Upper lobe of left lung (tissue), 6 donors: ENCODE results near the gene SLC4A4. TPM values are rescaled to one million over a fixed set of nuclear protein-coding genes. Genes with fewer than 3 reads are reported as not detected.

Source experiments
- ATAC-seq, 2 donors: fragments of 200-7000 bp; cut with Tn5 transposase; one replicate each; pipeline ENCODE4 v1.9.1; 2022; ENCODE audit warnings: mild to moderate bottlenecking in 2 of 2, moderate library complexity in 2 of 2; ENCODE audit not compliant: low FRiP score in 2 of 2
- DNase-seq, 2 donors: peaks; one replicate each; pipeline ENCODE4 v3.0.0-alpha.2; 2019 to 2020
- H3K27ac ChIP-seq, 4 donors: fragments of 200-600 bp; sonication (generic); one replicate each; pipeline ENCODE4 v1.5.1; 2016 to 2019
- H3K27me3 ChIP-seq, 4 donors: fragments of 200-600 bp; sonication (generic); one replicate each; pipeline ENCODE4 v1.5.1; 2017 to 2019
- H3K36me3 ChIP-seq, 4 donors: fragments of 200-600 bp; sonication (generic); one replicate each; pipeline ENCODE4 v1.5.1; 2016 to 2019
- H3K4me1 ChIP-seq, 4 donors: fragments of 200-600 bp; sonication (generic); one replicate each; pipeline ENCODE4 v1.5.1; 2018 to 2019
- H3K4me3 ChIP-seq, 4 donors: fragments of 200-600 bp; sonication (generic); one replicate each; pipeline ENCODE4 v1.5.1; 2017 to 2019; ENCODE audit warnings: mild to moderate bottlenecking in 2 of 4, moderate library complexity in 1 of 4
- H3K9me3 ChIP-seq, 4 donors: fragments of 200-600 bp; sonication (generic); one replicate each; pipeline ENCODE4 v1.5.1; 2018 to 2019
- EP300 ChIP-seq, 4 donors: sonication (generic); formaldehyde crosslinking; IDR thresholded peaks; one replicate each; pipeline ENCODE4 v1.5.1; 2017; ENCODE audit warnings: antibody characterized with exemption in 4 of 4, control low read depth in 2 of 4
- POLR2A ChIP-seq, 4 donors: fragments of 450-650 bp; IDR thresholded peaks; one replicate each; pipeline ENCODE4 v1.5.1; 2016 to 2017; ENCODE audit warnings: antibody characterized with exemption in 4 of 4, mild to moderate bottlenecking in 2 of 4
- POLR2AphosphoS5 ChIP-seq, 2 donors: sonication (generic); formaldehyde crosslinking; IDR thresholded peaks; one replicate each; pipeline ENCODE4 v1.5.1; 2017; ENCODE audit warnings: antibody characterized with exemption in 2 of 2
- WGBS, 2 donors: methylation state at CpG; one replicate each; pipeline ENCODE4 v1.1.5; 2017 to 2018; 5-methylcytosine and 5-hydroxymethylcytosine counted together
- total RNA-seq, 6 donors: library from RNA; depleted of rRNA in 4 of 6; stranded (reverse); fragments of >200 nt in 4 of 6; gene quantifications; one replicate each; pipeline versions ENCODE4 v1.1.0 to v1.2.1, GENCODE V29; 2016 to 2021
- TF ChIP-seq, protein P1 (sequence below), 6 experiments: fragments of 450-650 bp in 4 of 6; fragments of 200-600 bp in 2 of 6; sonication (generic) in 2 of 6; IDR thresholded peaks; one replicate each; pipeline ENCODE4 v1.5.1; 2016 to 2019; ENCODE audit warnings: antibody characterized with exemption in 6 of 6
- donor health status: DM: no; HTN: no; CAD: no; lungs with moderate emphysema.
- donor health status: DM: no; HTN: yes; CAD: no; lungs with severe emphysema.

SLC4A4 gene
- total RNA-seq, 6 donors from 2014 or later, result 9.2 to 31.4 (median 21.1) TPM

GRCh38 chr4:71446479-71447081 is 107.8 kb downstream of the SLC4A4 start:
- WGBS, 2 donors, result 95 to 96% methylated on average over 3 of the region's 3 CpGs
- no peak for TF ChIP-seq POLR2A (IDR thresholded peaks at IDR 0.05)
- TF ChIP-seq POLR2AphosphoS5 (IDR thresholded peaks at IDR 0.05), result no peak
- TF ChIP-seq, protein P1, sequence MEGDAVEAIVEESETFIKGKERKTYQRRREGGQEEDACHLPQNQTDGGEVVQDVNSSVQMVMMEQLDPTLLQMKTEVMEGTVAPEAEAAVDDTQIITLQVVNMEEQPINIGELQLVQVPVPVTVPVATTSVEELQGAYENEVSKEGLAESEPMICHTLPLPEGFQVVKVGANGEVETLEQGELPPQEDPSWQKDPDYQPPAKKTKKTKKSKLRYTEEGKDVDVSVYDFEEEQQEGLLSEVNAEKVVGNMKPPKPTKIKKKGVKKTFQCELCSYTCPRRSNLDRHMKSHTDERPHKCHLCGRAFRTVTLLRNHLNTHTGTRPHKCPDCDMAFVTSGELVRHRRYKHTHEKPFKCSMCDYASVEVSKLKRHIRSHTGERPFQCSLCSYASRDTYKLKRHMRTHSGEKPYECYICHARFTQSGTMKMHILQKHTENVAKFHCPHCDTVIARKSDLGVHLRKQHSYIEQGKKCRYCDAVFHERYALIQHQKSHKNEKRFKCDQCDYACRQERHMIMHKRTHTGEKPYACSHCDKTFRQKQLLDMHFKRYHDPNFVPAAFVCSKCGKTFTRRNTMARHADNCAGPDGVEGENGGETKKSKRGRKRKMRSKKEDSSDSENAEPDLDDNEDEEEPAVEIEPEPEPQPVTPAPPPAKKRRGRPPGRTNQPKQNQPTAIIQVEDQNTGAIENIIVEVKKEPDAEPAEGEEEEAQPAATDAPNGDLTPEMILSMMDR (IDR thresholded peaks at IDR 0.05), result no peak
- TF ChIP-seq EP300 (IDR thresholded peaks at IDR 0.05), result no peak
- ATAC-seq, result no peak
- no peak overlapping the region for H3K27ac ChIP-seq
- H3K4me1 ChIP-seq, result peaks cover 0 to 21% (median 2%) of the 10 kb centered on the region in 4 donors
- H3K9me3 ChIP-seq, result no peaks in the 10 kb centered on the region
- H3K36me3 ChIP-seq, result no peaks in the 10 kb centered on the region
- H3K27me3 ChIP-seq, result no peaks in the 10 kb centered on the region
- H3K4me3 ChIP-seq, result no peak overlapping the region
- DNase-seq, result no peak

DNA sequence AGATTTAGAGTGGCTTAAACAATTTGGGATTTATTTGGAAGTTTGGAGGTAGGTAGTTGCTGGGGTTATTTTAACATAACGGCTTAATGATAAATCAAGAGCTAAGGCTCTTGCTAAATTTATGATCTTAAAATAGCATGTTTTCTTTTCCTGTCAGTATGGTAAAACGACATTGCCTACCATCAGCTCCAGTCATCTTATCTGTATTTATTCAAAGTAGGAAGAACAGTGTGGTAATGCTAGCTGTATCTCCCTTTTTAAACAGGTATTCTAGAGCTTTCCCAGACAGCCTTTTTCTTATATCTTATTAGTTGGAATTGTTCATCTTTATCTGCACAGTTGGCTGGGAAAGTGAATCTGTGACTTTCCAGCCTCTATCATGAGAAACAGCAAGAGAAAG is 110.2 kb downstream of the SLC4A4 start:
- ATAC-seq, result no peak

GRCh38 chr4:71449878-71450277 is 111.1 kb downstream of the SLC4A4 start:
- Histone ChIP-seq H3K36me3 (no peaks in the 10 kb centered on the region), H3K4me3 (no peak overlapping the region), H3K27me3 (no peaks in the 10 kb centered on the region), H3K9me3 (no peaks in the 10 kb centered on the region), H3K4me1 (peaks cover 0 to 19% (median 2%) of the 10 kb centered on the region in 4 donors), H3K27ac (no peak overlapping the region)
- TF ChIP-seq EP300 (IDR thresholded peaks at IDR 0.05) (no peak), POLR2A (IDR thresholded peaks at IDR 0.05) (no peak), POLR2AphosphoS5 (IDR thresholded peaks at IDR 0.05) (no peak)
- TF ChIP-seq, protein P1 (IDR thresholded peaks at IDR 0.05), result no peak
- no peak for DNase-seq
- no peak for ATAC-seq
- 56 to 61% methylated on average over 3 of the region's 3 CpGs for WGBS, 2 donors

More for the DNA sequence above, 110.2 kb downstream of the SLC4A4 start:
- H3K27me3 ChIP-seq, result no peaks in the 10 kb centered on the region
- H3K4me1 ChIP-seq, result peaks cover 0 to 21% (median 2%) of the 10 kb centered on the region in 4 donors
- no peak for DNase-seq
- H3K27ac ChIP-seq, result no peak overlapping the region
- TF ChIP-seq POLR2A (IDR thresholded peaks at IDR 0.05) (no peak), EP300 (IDR thresholded peaks at IDR 0.05) (no peak), POLR2AphosphoS5 (IDR thresholded peaks at IDR 0.05) (no peak)
- TF ChIP-seq, protein P1 (IDR thresholded peaks at IDR 0.05), result no peak
- no peak overlapping the region for H3K4me3 ChIP-seq
- H3K36me3 ChIP-seq, result no peaks in the 10 kb centered on the region
- no peaks in the 10 kb centered on the region for H3K9me3 ChIP-seq
- WGBS, 2 donors, result 33 to 39% methylated on average over 2 of the region's 2 CpGs

- DNase-seq, result no peak
Measured at GRCh38 chr4:71453531-71453930, 114.7 kb downstream of the SLC4A4 start.

More at GRCh38 chr4:71453531-71453930, 114.7 kb downstream of the SLC4A4 start:
- Histone ChIP-seq H3K4me3 (no peak overlapping the region), H3K9me3 (no peaks in the 10 kb centered on the region), H3K36me3 (no peaks in the 10 kb centered on the region), H3K27ac (no peak overlapping the region), H3K27me3 (no peaks in the 10 kb centered on the region), H3K4me1 (no peaks in the 10 kb centered on the region)
- 73 to 84% methylated on average over 4 of the region's 4 CpGs for WGBS, 2 donors
- ATAC-seq, result no peak
- TF ChIP-seq POLR2AphosphoS5 (IDR thresholded peaks at IDR 0.05) (no peak), POLR2A (IDR thresholded peaks at IDR 0.05) (no peak), EP300 (IDR thresholded peaks at IDR 0.05) (no peak)
- TF ChIP-seq, protein P1 (IDR thresholded peaks at IDR 0.05), result no peak
